Liver (tissue), 9 donors: ENCODE data around the gene ILK. TPM values are rescaled to one million over a fixed set of nuclear protein-coding genes. Genes with fewer than 3 reads are reported as not detected.
A peak's percentile ranks its signal among the peaks of the same experiment; 100 is the strongest.

Experiments used
- DNase-seq: peaks from one replicate; pipeline ENCODE4 v3.0.0-alpha.2; 2017; ENCODE audit warnings: low spot score
- H3K27ac ChIP-seq, 2 donors: one replicate each; pipeline ENCODE4 v1.7.0; 2013; ENCODE audit warnings: inconsistent platforms in 2 of 2, low read length in 2 of 2, control low read depth in 1 of 2, low read depth in 1 of 2, mild to moderate bottlenecking in 1 of 2
- H3K27me3 ChIP-seq, 4 donors: one replicate each; pipeline versions ENCODE4 v1.6.1 to v1.7.0; 2013; ENCODE audit warnings: low read length in 3 of 4, inconsistent platforms in 1 of 4, mild to moderate bottlenecking in 1 of 4, moderate library complexity in 1 of 4; ENCODE audit not compliant: control insufficient read depth in 4 of 4, insufficient read depth in 4 of 4
- H3K36me3 ChIP-seq, 4 donors: one replicate each; pipeline versions ENCODE4 v1.6.1 to v1.7.0; 2013; ENCODE audit warnings: low read length in 3 of 4, mild to moderate bottlenecking in 3 of 4, low read depth in 1 of 4, moderate library complexity in 1 of 4; ENCODE audit not compliant: control insufficient read depth in 4 of 4, insufficient read depth in 3 of 4
- H3K4me1 ChIP-seq, 4 donors: one replicate each; pipeline versions ENCODE4 v1.6.1 to v1.7.0; 2013; ENCODE audit warnings: low read length in 3 of 4, mild to moderate bottlenecking in 3 of 4, moderate library complexity in 1 of 4; ENCODE audit not compliant: control insufficient read depth in 4 of 4, insufficient read depth in 4 of 4
- H3K4me3 ChIP-seq, 3 donors: one replicate each; pipeline versions ENCODE4 v1.6.1 to v1.7.0; 2013; ENCODE audit warnings: low read length in 3 of 3, control low read depth in 1 of 3, low read depth in 1 of 3, mild to moderate bottlenecking in 1 of 3
- H3K9ac ChIP-seq, 2 donors: one replicate each; pipeline ENCODE4 v1.7.0; 2013; ENCODE audit warnings: low read length in 2 of 2, mild to moderate bottlenecking in 2 of 2, moderate library complexity in 2 of 2, control low read depth in 1 of 2, low read depth in 1 of 2
- H3K9me3 ChIP-seq, 4 donors: one replicate each; pipeline versions ENCODE4 v1.6.1 to v1.7.0; 2013; ENCODE audit warnings: low read length in 3 of 4; ENCODE audit not compliant: control insufficient read depth in 4 of 4
- CTCF ChIP-seq: fragments of 150-350 bp; IDR thresholded peaks from 2 replicates; pipeline ENCODE4 v1.5.1; 2017; ENCODE audit warnings: improper control_type of control experiment, low read depth, low read length; ENCODE audit not compliant: missing input control
- EGR1 ChIP-seq, 2 donors: IDR thresholded peaks; 2 replicates each; pipeline ENCODE4 v1.6.1; 2016 to 2018; ENCODE audit warnings: antibody characterized with exemption in 2 of 2, low read depth in 2 of 2
- FOXA1 ChIP-seq: IDR thresholded peaks from 2 replicates; pipeline ENCODE4 v1.6.1; 2016; ENCODE audit warnings: antibody characterized with exemption
- FOXA2 ChIP-seq: IDR thresholded peaks from 2 replicates; pipeline ENCODE4 v1.6.1; 2016; ENCODE audit warnings: antibody characterized with exemption
- GABPA ChIP-seq, 2 donors: IDR thresholded peaks in 1 of 2; conservative IDR thresholded peaks in 1 of 2; 2 replicates each; pipeline ENCODE4 v1.6.1; 2016; ENCODE audit warnings: antibody characterized with exemption in 2 of 2, mild to moderate bottlenecking in 1 of 2, moderate library complexity in 1 of 2
- HNF4A ChIP-seq, 2 donors: conservative IDR thresholded peaks; 2 replicates each; pipeline ENCODE4 v1.6.1; 2016; ENCODE audit warnings: antibody characterized with exemption in 2 of 2, mild to moderate bottlenecking in 2 of 2
- HNF4G ChIP-seq: IDR thresholded peaks from 2 replicates; pipeline ENCODE4 v1.6.1; 2016; ENCODE audit warnings: antibody characterized with exemption
- JUND ChIP-seq, 2 donors: IDR thresholded peaks; 2 replicates each; pipeline ENCODE4 v1.6.1; 2016; ENCODE audit warnings: antibody characterized with exemption in 2 of 2
- NR2F2 ChIP-seq: IDR thresholded peaks from 2 replicates; pipeline ENCODE4 v1.6.1; 2016; ENCODE audit warnings: antibody characterized with exemption
- RAD21 ChIP-seq, 2 donors: IDR thresholded peaks; 2 replicates each; pipeline ENCODE4 v1.6.1; 2016; ENCODE audit warnings: antibody characterized with exemption in 2 of 2, mild to moderate bottlenecking in 2 of 2
- REST ChIP-seq: IDR thresholded peaks from 2 replicates; pipeline ENCODE4 v1.6.1; 2016; ENCODE audit warnings: antibody characterized with exemption, mild to moderate bottlenecking
- RXRA ChIP-seq, 2 donors: IDR thresholded peaks; 2 replicates each; pipeline ENCODE4 v1.6.1; 2017 to 2018; ENCODE audit warnings: antibody characterized with exemption in 2 of 2, mild to moderate bottlenecking in 1 of 2
- SP1 ChIP-seq: IDR thresholded peaks from 2 replicates; pipeline ENCODE4 v1.6.1; 2018; ENCODE audit warnings: antibody characterized with exemption, mild to moderate bottlenecking
- TAF1 ChIP-seq: conservative IDR thresholded peaks from 2 replicates; pipeline ENCODE4 v1.6.1; 2016; ENCODE audit warnings: antibody characterized with exemption, mild to moderate bottlenecking
- YY1 ChIP-seq: IDR thresholded peaks from 2 replicates; pipeline ENCODE4 v1.6.1; 2016; ENCODE audit warnings: antibody characterized with exemption, mild to moderate bottlenecking
- WGBS: extraction: QIAGEN DNeasy Blood & Tissue Kit; methylation state at CpG from one replicate; pipeline ENCODE4 v1.1.7; 2013; 5-methylcytosine and 5-hydroxymethylcytosine counted together
- polyA plus RNA-seq, 2 donors: library from polyadenylated mRNA; stranded (reverse) in 1 of 2; unstranded in 1 of 2; fragments of 200-250 nt in 1 of 2; fragments of >200 nt in 1 of 2; fragmentation: Nextera tagmentation in 1 of 2; extraction: Ambion mirVana in 1 of 2; gene quantifications; one replicate each; pipeline versions ENCODE4 v1.2.1 to v1.2.3, GENCODE V29; 2013 to 2015
- total RNA-seq, 2 donors: library from RNA; depleted of rRNA; stranded (reverse); fragments of >200 nt; gene quantifications; one replicate each; pipeline ENCODE4 v1.2.3, GENCODE V29; 2014
- TF ChIP-seq, protein P1 (sequence below): IDR thresholded peaks from 2 replicates; pipeline ENCODE4 v1.6.1; 2016; ENCODE audit warnings: antibody characterized with exemption
- TF ChIP-seq, protein P2 (sequence below): IDR thresholded peaks from 2 replicates; pipeline ENCODE4 v1.6.1; 2016; ENCODE audit warnings: antibody characterized with exemption
- TF ChIP-seq, protein P3 (sequence below): IDR thresholded peaks from 2 replicates; pipeline ENCODE4 v1.6.1; 2016; ENCODE audit warnings: antibody characterized with exemption
- donor health status: healthy.
- donor health status: healthy.
- donor health status: healthy.
- donor health status: healthy.
- donor health status: healthy.

ILK gene
- total and polyA plus RNA-seq, 4 donors = 29.6 to 69.1 (median 48.2) TPM

GRCh38 chr11:6579681-6580080 lies 23.9 kb upstream of the ILK start:
- H3K36me3 ChIP-seq = no peaks in the 10 kb centered on the region
- no peak overlapping the region for H3K27ac ChIP-seq
- H3K27me3 ChIP-seq = no peaks in the 10 kb centered on the region
- TF ChIP-seq, protein P1, sequence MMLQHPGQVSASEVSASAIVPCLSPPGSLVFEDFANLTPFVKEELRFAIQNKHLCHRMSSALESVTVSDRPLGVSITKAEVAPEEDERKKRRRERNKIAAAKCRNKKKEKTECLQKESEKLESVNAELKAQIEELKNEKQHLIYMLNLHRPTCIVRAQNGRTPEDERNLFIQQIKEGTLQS = no peak
- TF ChIP-seq CTCF = no peak
- TF ChIP-seq FOXA2 = no peak
- no peak for TF ChIP-seq TAF1
- TF ChIP-seq RXRA (IDR thresholded peaks at IDR 0.05) = no peak
- TF ChIP-seq HNF4G = no peak
- TF ChIP-seq GABPA (IDR thresholded peaks at IDR 0.05 in 1 of 2, conservative IDR thresholded peaks at IDR 0.05 in 1 of 2) = no peak
- no peak for TF ChIP-seq RAD21 (IDR thresholded peaks at IDR 0.05)
- TF ChIP-seq YY1 = no peak
- TF ChIP-seq NR2F2 = no peak
- TF ChIP-seq FOXA1 = no peak
- no peak for TF ChIP-seq EGR1 (IDR thresholded peaks at IDR 0.05; ENCODE audit: low read depth in 2 of 2)
- TF ChIP-seq SP1 = no peak
- no peak for TF ChIP-seq REST
- H3K4me3 ChIP-seq = no peak overlapping the region
- H3K4me1 ChIP-seq = no peaks in the 10 kb centered on the region
- DNase-seq = peak; percentile 20
- no peak overlapping the region for H3K9ac ChIP-seq
- H3K9me3 ChIP-seq = peaks cover 0 to 8% (median 2%) of the 10 kb centered on the region in 4 donors
- WGBS = 73% methylated on average over 2 of the region's 2 CpGs

DNA sequence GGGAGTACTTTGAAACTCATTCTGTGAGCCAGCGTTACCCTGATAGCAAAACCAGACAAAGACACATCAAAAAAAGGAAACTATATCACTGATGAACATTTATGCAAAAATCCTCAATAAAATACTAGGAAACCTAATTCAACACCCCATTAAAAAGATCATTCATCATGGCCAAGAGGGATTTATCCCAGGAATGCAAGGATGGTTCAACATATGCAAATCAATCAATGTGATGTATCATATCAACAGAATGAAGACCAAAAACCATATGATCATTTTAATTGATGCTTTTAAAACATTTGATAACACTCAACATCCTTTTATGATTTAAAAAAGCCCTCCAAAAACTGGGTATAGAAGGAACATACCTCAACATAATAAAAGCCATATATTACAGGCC lies 20.0 kb upstream of the ILK start:
- WGBS = 97% methylated on average over 1 of the region's 1 CpG
- H3K27me3 ChIP-seq = no peaks in the 10 kb centered on the region
- H3K9me3 ChIP-seq = peaks cover 0 to 9% (median 3%) of the 10 kb centered on the region in 4 donors
- peaks cover 0 to 2% (median 0%) of the 10 kb centered on the region in 4 donors for H3K36me3 ChIP-seq
- no peak overlapping the region for H3K9ac ChIP-seq
- H3K4me1 ChIP-seq = peaks cover 0 to 3% (median 1%) of the 10 kb centered on the region in 4 donors
- no peak overlapping the region for H3K4me3 ChIP-seq
- DNase-seq = no peak
- H3K27ac ChIP-seq = no peak overlapping the region
- no peak for TF ChIP-seq FOXA2
- TF ChIP-seq TAF1 = no peak
- TF ChIP-seq, protein P2, sequence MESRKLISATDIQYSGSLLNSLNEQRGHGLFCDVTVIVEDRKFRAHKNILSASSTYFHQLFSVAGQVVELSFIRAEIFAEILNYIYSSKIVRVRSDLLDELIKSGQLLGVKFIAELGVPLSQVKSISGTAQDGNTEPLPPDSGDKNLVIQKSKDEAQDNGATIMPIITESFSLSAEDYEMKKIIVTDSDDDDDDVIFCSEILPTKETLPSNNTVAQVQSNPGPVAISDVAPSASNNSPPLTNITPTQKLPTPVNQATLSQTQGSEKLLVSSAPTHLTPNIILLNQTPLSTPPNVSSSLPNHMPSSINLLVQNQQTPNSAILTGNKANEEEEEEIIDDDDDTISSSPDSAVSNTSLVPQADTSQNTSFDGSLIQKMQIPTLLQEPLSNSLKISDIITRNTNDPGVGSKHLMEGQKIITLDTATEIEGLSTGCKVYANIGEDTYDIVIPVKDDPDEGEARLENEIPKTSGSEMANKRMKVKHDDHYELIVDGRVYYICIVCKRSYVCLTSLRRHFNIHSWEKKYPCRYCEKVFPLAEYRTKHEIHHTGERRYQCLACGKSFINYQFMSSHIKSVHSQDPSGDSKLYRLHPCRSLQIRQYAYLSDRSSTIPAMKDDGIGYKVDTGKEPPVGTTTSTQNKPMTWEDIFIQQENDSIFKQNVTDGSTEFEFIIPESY = no peak
- no peak for TF ChIP-seq RXRA (IDR thresholded peaks at IDR 0.05)
- no peak for TF ChIP-seq YY1
- TF ChIP-seq, protein P3, sequence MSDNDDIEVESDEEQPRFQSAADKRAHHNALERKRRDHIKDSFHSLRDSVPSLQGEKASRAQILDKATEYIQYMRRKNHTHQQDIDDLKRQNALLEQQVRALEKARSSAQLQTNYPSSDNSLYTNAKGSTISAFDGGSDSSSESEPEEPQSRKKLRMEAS = no peak
- TF ChIP-seq GABPA (IDR thresholded peaks at IDR 0.05 in 1 of 2, conservative IDR thresholded peaks at IDR 0.05 in 1 of 2) = no peak
- no peak for TF ChIP-seq HNF4A (conservative IDR thresholded peaks at IDR 0.05)
- TF ChIP-seq CTCF = no peak
- no peak for TF ChIP-seq SP1
- TF ChIP-seq, protein P1 = no peak
- no peak for TF ChIP-seq FOXA1
- no peak for TF ChIP-seq REST
- no peak for TF ChIP-seq JUND (IDR thresholded peaks at IDR 0.05)
